Smooth muscle cell (in vitro differentiated cells): Measurements from ENCODE around the gene SRXN1. TPM values are rescaled to one million over a fixed set of nuclear protein-coding genes. Genes with fewer than 3 reads are reported as not detected.

Experiments used
- DNase-seq: peaks from one replicate; lab custom pipeline; 2025; ENCODE audit not compliant: unreplicated experiment; lab: John Stamatoyannopoulos, UW
- H2AFZ ChIP-seq: fragments of 200-600 bp; sonication (generic); 2 replicates; pipeline ENCODE4 v1.6.0; 2016; ENCODE audit warnings: antibody characterized with exemption, low read depth, mild to moderate bottlenecking
- H3F3A ChIP-seq: fragments of 200-600 bp; sonication (generic); 2 replicates; pipeline ENCODE4 v1.6.0; 2017; ENCODE audit warnings: antibody characterized with exemption, low read depth
- H3K27ac ChIP-seq: fragments of 200-600 bp; sonication (generic); 2 replicates; pipeline ENCODE4 v1.5.1; 2016; ENCODE audit warnings: low read depth, mild to moderate bottlenecking
- H3K27me3 ChIP-seq: fragments of 200-600 bp; sonication (generic); 2 replicates; pipeline ENCODE4 v1.6.1; 2016; ENCODE audit warnings: low read depth, mild to moderate bottlenecking
- H3K36me3 ChIP-seq: fragments of 200-600 bp; sonication (generic); 2 replicates; pipeline ENCODE4 v1.5.1; 2016; ENCODE audit warnings: low read depth
- H3K4me1 ChIP-seq: fragments of 200-600 bp; sonication (generic); 2 replicates; pipeline ENCODE4 v1.5.1; 2016; ENCODE audit warnings: low read depth
- H3K4me2 ChIP-seq: fragments of 200-600 bp; sonication (generic); 2 replicates; pipeline ENCODE4 v1.6.0; 2016; ENCODE audit warnings: mild to moderate bottlenecking
- H3K4me3 ChIP-seq: fragments of 200-600 bp; sonication (generic); 2 replicates; pipeline ENCODE4 v1.5.1; 2016; ENCODE audit warnings: mild to moderate bottlenecking
- H3K79me2 ChIP-seq: fragments of 200-600 bp; sonication (generic); 2 replicates; pipeline ENCODE4 v1.6.0; 2016; ENCODE audit warnings: low read depth, mild to moderate bottlenecking
- H3K9ac ChIP-seq: fragments of 200-600 bp; sonication (generic); 2 replicates; pipeline ENCODE4 v1.6.0; 2016; ENCODE audit warnings: low read depth
- H3K9me3 ChIP-seq: fragments of 200-600 bp; sonication (generic); replicated peaks from 2 replicates; pipeline ENCODE4 v1.5.1; 2016; ENCODE audit warnings: low read depth
- H4K20me1 ChIP-seq: fragments of 200-600 bp; sonication (generic); 2 replicates; pipeline ENCODE4 v1.6.0; 2016; ENCODE audit warnings: low read depth
- CTCF ChIP-seq: fragments of 200-600 bp; sonication (generic); IDR thresholded peaks from 2 replicates; pipeline ENCODE4 v1.5.1; 2017; ENCODE audit warnings: borderline replicate concordance, mild to moderate bottlenecking, antibody characterized with exemption; ENCODE audit not compliant: insufficient read depth, poor library complexity, severe bottlenecking
- WGBS: methylation state at CpG from one replicate; pipeline ENCODE4 v1.1.7; 2016; ENCODE audit warnings: low lambda C conversion rate; 5-methylcytosine and 5-hydroxymethylcytosine counted together
- polyA plus RNA-seq: library from polyadenylated mRNA; unstranded; fragments of >200 nt; fragmentation: Nextera tagmentation; extraction: Ambion mirVana; gene quantifications from 2 replicates; pipeline ENCODE4 v1.2.1, GENCODE V29; 2016
- total RNA-seq: library from RNA; depleted of rRNA; stranded (reverse); fragments of >200 nt; gene quantifications from 2 replicates; pipeline ENCODE4 v1.2.3, GENCODE V29; 2014

Gene SRXN1
- total and polyA plus RNA-seq, 2 experiments from 2014 or later = 26.9 to 27.2 TPM

- H3K27me3 ChIP-seq = no peaks in the 10 kb centered on the region
- no peaks in the 10 kb centered on the region for H3K36me3 ChIP-seq
- no peak overlapping the region for H3K9ac ChIP-seq
- TF ChIP-seq CTCF = no peak
- DNase-seq = no peak
- H4K20me1 ChIP-seq = no peaks in the 10 kb centered on the region
- no peaks in the 10 kb centered on the region for H3K9me3 ChIP-seq
- no peak overlapping the region for H2AFZ ChIP-seq
- H3K4me3 ChIP-seq = no peak overlapping the region
- no peak overlapping the region for H3K4me2 ChIP-seq
- H3K27ac ChIP-seq = no peak overlapping the region
- H3K4me1 ChIP-seq = no peaks in the 10 kb centered on the region
- no peaks in the 10 kb centered on the region for H3F3A ChIP-seq
- WGBS = 83% methylated on average over 1 of the region's 1 CpG
- H3K79me2 ChIP-seq = no peaks in the 10 kb centered on the region
These were observed 21.9 kb downstream of the SRXN1 start for GRCh38 chr20:631101-631500.

GRCh38 chr20:626579-626978 is 26.4 kb downstream of the SRXN1 start:
- H3K4me2 ChIP-seq = no peak overlapping the region
- DNase-seq = no peak
- H2AFZ ChIP-seq = no peak overlapping the region
- no peak overlapping the region for H3K4me3 ChIP-seq
- no peaks in the 10 kb centered on the region for H3K79me2 ChIP-seq
- no peaks in the 10 kb centered on the region for H3F3A ChIP-seq
- no peaks in the 10 kb centered on the region for H3K27me3 ChIP-seq
- H3K9ac ChIP-seq = no peak overlapping the region
- TF ChIP-seq CTCF = no peak
- H3K4me1 ChIP-seq = no peaks in the 10 kb centered on the region
- no peaks in the 10 kb centered on the region for H4K20me1 ChIP-seq
- H3K27ac ChIP-seq = no peak overlapping the region
- WGBS = 83% methylated on average over 2 of the region's 2 CpGs
- no peaks in the 10 kb centered on the region for H3K9me3 ChIP-seq
- H3K36me3 ChIP-seq = no peaks in the 10 kb centered on the region

- Histone ChIP-seq H3K36me3 (no peaks in the 10 kb centered on the region), H3K4me1 (no peaks in the 10 kb centered on the region), H3F3A (no peaks in the 10 kb centered on the region), H3K27me3 (no peaks in the 10 kb centered on the region), H3K79me2 (no peaks in the 10 kb centered on the region), H4K20me1 (no peaks in the 10 kb centered on the region), H3K4me3 (no peak overlapping the region), H3K27ac (no peak overlapping the region), H3K4me2 (no peak overlapping the region), H3K9me3 (no peaks in the 10 kb centered on the region), H3K9ac (no peak overlapping the region), H2AFZ (no peak overlapping the region)
- TF ChIP-seq CTCF = no peak
- WGBS = 93% methylated on average over 4 of the region's 4 CpGs
- DNase-seq = no peak
These were observed 27.6 kb downstream of the SRXN1 start for GRCh38 chr20:625360-625932.

- no peak overlapping the region for H3K27ac ChIP-seq
- no peak for DNase-seq
- no peak overlapping the region for H3K4me3 ChIP-seq
- H3K9ac ChIP-seq = no peak overlapping the region
- TF ChIP-seq CTCF = no peak
- H3K36me3 ChIP-seq = no peaks in the 10 kb centered on the region
- H2AFZ ChIP-seq = no peak overlapping the region
- WGBS = 86% methylated on average over 4 of the region's 4 CpGs
- no peaks in the 10 kb centered on the region for H4K20me1 ChIP-seq
- H3K4me2 ChIP-seq = no peak overlapping the region
- H3K79me2 ChIP-seq = no peaks in the 10 kb centered on the region
- no peaks in the 10 kb centered on the region for H3K27me3 ChIP-seq
- H3K9me3 ChIP-seq = no peaks in the 10 kb centered on the region
- no peaks in the 10 kb centered on the region for H3K4me1 ChIP-seq
- H3F3A ChIP-seq = no peaks in the 10 kb centered on the region
These were observed 29.3 kb downstream of the SRXN1 start for GRCh38 chr20:623704-624103.
